Renal cortical epithelial cell (primary cell): ENCODE data around the gene PCDHGB2. TPM values are rescaled to one million over a fixed set of nuclear protein-coding genes. Genes with fewer than 3 reads are reported as not detected.

ENCODE experiments used
- total RNA-seq: library from RNA; depleted of rRNA; stranded (reverse); fragments of >200 nt; gene quantifications from 2 replicates; pipeline ENCODE4 v1.2.3, GENCODE V29; 2014

PCDHGB2 gene
- total RNA-seq, 1 donor from 2014 or later: 2.7 TPM

Other genes starting within 250 kb of the PCDHGB2 start
- gene PCDHB4, start 238.2 kb upstream of the PCDHGB2 start, total RNA-seq: 0.35 and 1.4 TPM in 2 replicates
- gene PCDHB5, start 224.8 kb upstream of the PCDHGB2 start, total RNA-seq: 0.35 and 10.0 TPM in 2 replicates
- gene PCDHB6, start 209.9 kb upstream of the PCDHGB2 start, total RNA-seq: 0.17 and 0.40 TPM in 2 replicates
- gene PCDHB7, start 187.3 kb upstream of the PCDHGB2 start, total RNA-seq: under 0.01 and 0.85 TPM in 2 replicates
- gene PCDHB8, start 182.2 kb upstream of the PCDHGB2 start, total RNA-seq: 0.17 and 0.55 TPM in 2 replicates
- 0.17 and 1.4 TPM in 2 replicates for gene PCDHB16, start 177.6 kb upstream of the PCDHGB2 start, total RNA-seq
- gene PCDHB9, start 172.8 kb upstream of the PCDHGB2 start, total RNA-seq: 0.17 and 0.60 TPM in 2 replicates
- gene PCDHB10, start 167.6 kb upstream of the PCDHGB2 start, total RNA-seq: 0.35 and 0.85 TPM in 2 replicates
- 0.17 and 1.6 TPM in 2 replicates for gene PCDHB11, start 160.4 kb upstream of the PCDHGB2 start, total RNA-seq
- 1.2 TPM in 1 of 2 replicates, not detected in the other for gene PCDHB12, start 151.3 kb upstream of the PCDHGB2 start, total RNA-seq
- 0.17 and 2.9 TPM in 2 replicates for gene PCDHB13, start 146.1 kb upstream of the PCDHGB2 start, total RNA-seq
- gene PCDHB14, start 136.7 kb upstream of the PCDHGB2 start, total RNA-seq: 0.35 and 3.5 TPM in 2 replicates
- gene PCDHB15, start 114.6 kb upstream of the PCDHGB2 start, total RNA-seq: under 0.01 and 1.3 TPM in 2 replicates
- gene SLC25A2, start 55.9 kb upstream of the PCDHGB2 start, total RNA-seq: 0.20 and 1.0 TPM in 2 replicates
- 68.9 and 99.9 TPM in 2 replicates for gene TAF7, start 39.2 kb upstream of the PCDHGB2 start, total RNA-seq
- gene PCDHGA1, start 29.5 kb upstream of the PCDHGB2 start, total RNA-seq: under 0.01 and 0.80 TPM in 2 replicates
- gene PCDHGA2, start 21.2 kb upstream of the PCDHGB2 start, total RNA-seq: 1.2 and 3.1 TPM in 2 replicates
- 0.17 and 1.0 TPM in 2 replicates for gene PCDHGA3, start 16.2 kb upstream of the PCDHGB2 start, total RNA-seq
- 0.35 and 4.0 TPM in 2 replicates for gene PCDHGB1, start 9.9 kb upstream of the PCDHGB2 start, total RNA-seq
- 0.87 and 2.1 TPM in 2 replicates for gene PCDHGA4, start 5.0 kb upstream of the PCDHGB2 start, total RNA-seq
- under 0.01 and 1.3 TPM in 2 replicates for gene PCDHGA5, start 4.2 kb downstream of the PCDHGB2 start, total RNA-seq
- gene PCDHGB3, start 10.2 kb downstream of the PCDHGB2 start, total RNA-seq: 0.52 and 2.3 TPM in 2 replicates
- gene PCDHGA6, start 13.9 kb downstream of the PCDHGB2 start, total RNA-seq: 0.69 and 2.1 TPM in 2 replicates
- 0.52 and 2.3 TPM in 2 replicates for gene PCDHGA7, start 22.7 kb downstream of the PCDHGB2 start, total RNA-seq
- gene PCDHGB4, start 27.7 kb downstream of the PCDHGB2 start, total RNA-seq: 4.9 and 12.5 TPM in 2 replicates
- gene PCDHGA8, start 32.6 kb downstream of the PCDHGB2 start, total RNA-seq: 0.69 and 1.6 TPM in 2 replicates
- 9.4 and 17.8 TPM in 2 replicates for gene PCDHGB5, start 38.0 kb downstream of the PCDHGB2 start, total RNA-seq
- gene PCDHGA9, start 42.8 kb downstream of the PCDHGB2 start, total RNA-seq: 0.52 and 3.2 TPM in 2 replicates
- 1.0 and 2.3 TPM in 2 replicates for gene PCDHGB6, start 48.0 kb downstream of the PCDHGB2 start, total RNA-seq
- 0.52 and 5.1 TPM in 2 replicates for gene PCDHGA10, start 53.0 kb downstream of the PCDHGB2 start, total RNA-seq
- gene PCDHGB7, start 57.7 kb downstream of the PCDHGB2 start, total RNA-seq: 1.7 and 10.4 TPM in 2 replicates
- 1.4 and 3.1 TPM in 2 replicates for gene PCDHGA11, start 61.1 kb downstream of the PCDHGB2 start, total RNA-seq
- 0.52 and 1.7 TPM in 2 replicates for gene PCDHGA12, start 70.5 kb downstream of the PCDHGB2 start, total RNA-seq
- gene PCDHGC3, start 116.0 kb downstream of the PCDHGB2 start, total RNA-seq: 11.8 and 23.6 TPM in 2 replicates
- gene PCDHGC4, start 125.0 kb downstream of the PCDHGB2 start, total RNA-seq: 1.1 TPM in 1 of 2 replicates, not detected in the other
- gene PCDHGC5, start 129.1 kb downstream of the PCDHGB2 start, total RNA-seq: 0.17 and 0.80 TPM in 2 replicates